ENCODE measurements around the gene PRKAR1B.

Gene PRKAR1B

DNA sequence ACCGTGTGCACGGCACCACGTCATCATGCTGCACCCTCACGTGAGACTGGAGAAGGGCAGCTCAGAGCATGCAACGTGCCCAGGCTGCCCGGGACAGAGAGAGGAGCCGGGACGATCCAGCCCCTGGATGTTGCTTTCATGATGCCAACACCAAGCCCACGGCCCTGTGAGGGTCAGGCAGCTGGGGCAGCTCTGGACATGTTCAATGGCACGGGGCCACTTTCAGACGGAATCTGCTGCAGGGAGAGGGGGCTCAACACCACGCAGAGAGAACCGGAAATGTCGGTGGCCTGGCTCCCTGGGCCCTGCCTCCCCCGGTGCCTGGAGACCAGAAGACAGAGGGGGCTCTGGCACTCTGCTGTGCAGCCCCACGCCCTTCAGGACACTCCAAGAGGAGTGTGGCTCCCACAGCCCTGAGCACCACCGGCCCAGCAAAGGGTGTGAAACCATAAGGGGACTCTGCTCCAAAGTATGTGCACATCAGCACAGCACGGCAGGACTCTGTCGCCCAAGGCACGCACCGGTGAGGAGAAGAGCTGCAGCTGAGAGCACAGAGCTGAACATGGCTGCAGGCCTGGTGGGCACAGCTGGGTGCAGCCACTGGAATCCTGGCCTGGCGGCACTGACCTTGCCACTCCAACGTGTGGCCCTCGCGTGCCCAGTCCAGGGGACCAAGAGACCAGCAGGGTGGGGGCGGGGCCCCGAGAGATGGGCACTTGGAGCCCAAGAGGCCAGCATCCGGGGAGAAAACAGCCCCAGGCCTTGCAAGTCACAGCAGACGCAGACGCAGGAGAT lies 137.1 kb downstream of the PRKAR1B start:
- DNase-seq (ENCODE audit: low read depth in 2 of 2) = no peak

DNA sequence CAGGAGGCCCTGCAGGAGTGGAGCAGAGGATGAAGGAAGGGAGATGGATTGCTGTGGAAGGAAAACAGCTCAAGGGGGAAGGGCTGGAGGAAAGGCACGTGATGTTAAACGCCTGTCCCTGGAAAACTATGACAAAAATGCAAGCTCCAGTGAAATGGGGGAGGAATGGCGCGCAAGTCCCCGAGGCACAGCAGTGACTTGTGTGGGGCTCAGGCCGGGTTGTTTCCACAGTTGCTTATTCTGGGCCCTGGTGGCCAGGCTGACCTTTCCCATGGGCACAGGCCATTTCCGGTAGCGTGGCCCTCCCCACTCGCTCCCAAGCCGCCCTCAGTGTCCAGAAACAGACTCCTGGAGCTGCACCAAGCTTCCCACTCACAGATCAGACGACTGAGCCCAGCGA lies 139.3 kb downstream of the PRKAR1B start:
- no peak for DNase-seq (ENCODE audit: low read depth in 2 of 2)

DNA sequence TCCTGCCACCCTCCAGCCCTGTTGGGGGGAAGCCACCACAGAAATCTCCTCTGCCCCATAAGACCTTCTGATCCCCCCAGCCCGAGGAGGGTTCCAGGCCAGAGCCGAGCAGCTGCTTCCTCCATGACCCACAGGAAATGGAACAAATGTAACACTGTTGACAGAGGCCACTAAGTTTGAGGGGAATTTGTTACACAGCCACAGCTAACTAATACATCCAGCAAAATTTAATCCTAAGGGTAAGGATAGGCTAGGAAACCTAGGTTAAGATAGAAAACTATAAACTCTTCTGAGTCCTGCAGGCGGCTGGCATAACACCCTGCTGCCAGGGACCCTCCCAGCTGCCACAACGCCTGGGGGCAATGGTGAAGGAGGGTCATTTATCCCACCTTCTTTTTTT lies 140.6 kb downstream of the PRKAR1B start:
- no peak for DNase-seq (ENCODE audit: low read depth in 2 of 2)

DNA sequence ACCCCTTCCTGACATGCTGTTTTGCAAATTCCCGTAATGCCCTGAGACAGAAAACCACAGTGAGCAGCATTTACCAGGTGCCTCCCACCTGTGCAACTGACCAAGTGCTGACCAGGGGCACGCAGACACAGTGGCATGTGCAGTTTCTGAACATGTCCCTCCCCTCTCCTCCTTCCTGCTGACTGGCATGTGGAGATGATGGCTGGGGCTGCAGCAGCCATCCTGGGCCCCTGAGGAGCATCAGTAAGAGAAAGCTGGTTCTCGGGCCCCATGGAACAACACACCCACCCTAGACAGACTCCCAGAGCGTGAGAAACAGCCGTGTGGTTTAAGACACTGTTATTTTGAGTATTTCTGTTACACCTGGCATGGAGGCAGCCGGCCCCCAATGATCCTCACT lies 141.2 kb downstream of the PRKAR1B start:
- DNase-seq (ENCODE audit: low read depth in 2 of 2) = no peak

DNA sequence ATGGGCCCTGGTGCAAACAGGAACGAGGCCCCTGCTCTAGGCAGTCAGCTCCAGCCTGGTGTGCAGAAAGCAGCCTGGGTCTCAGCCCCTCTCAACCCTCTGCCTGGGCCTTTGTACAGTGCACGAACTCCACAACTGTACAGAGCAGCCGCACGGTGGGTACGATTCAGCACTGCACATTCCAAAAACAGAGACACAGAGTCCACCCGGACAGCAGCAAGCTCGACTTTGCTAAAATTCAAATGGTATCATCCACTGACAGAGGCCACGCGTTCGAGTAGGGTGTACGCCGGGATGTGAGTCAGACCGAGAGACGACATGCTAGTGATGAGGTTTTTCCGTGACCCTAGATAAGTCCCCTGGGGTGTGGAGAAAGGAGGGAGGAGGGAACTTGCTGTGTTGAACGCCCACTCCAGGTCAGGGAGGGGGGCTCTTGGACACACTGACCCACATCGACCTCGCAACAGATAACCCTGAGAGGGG lies 141.8 kb downstream of the PRKAR1B start:
- peak in 1 of 2 donors; percentile 19 for DNase-seq (ENCODE audit: low read depth in 2 of 2)

DNA sequence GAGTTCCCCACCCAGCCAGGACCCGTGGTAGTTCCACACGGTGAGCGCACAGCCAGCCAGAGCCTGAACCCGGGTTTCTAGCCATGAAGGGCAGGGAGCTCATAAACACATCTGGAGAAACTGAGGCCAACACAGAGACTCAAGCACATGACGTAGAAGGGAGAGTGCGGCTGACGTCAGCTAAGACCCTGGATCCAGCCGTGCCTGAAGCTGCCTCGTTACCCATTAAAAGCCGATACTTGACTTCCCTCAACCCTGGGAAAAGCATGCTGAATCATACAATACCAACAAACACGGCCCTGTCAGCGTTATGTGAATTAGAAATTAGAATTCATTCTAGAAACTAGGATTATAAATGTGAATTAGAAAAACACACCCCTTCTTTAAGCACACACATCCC lies 142.3 kb downstream of the PRKAR1B start:
- DNase-seq (ENCODE audit: low read depth in 2 of 2) = no peak

DNA sequence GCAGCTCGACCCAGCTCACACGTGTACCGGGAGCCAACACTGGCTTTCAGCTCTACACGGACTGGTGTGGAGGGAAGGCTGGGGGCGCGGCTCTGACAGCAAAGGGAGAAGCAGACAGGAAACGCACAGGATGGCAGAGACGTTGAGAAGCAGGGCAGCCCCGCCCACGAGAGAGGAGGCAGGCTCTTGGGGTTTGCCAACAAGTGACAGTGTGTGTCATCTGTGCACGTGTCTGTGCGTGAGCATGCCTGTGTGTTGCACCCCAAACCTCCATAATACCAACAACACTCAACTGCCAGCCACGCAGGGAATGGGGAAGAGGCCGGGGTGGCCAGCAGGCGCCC lies 143.0 kb downstream of the PRKAR1B start:
- peak; percentile 69 to 79 for DNase-seq (ENCODE audit: low read depth in 2 of 2)

DNA sequence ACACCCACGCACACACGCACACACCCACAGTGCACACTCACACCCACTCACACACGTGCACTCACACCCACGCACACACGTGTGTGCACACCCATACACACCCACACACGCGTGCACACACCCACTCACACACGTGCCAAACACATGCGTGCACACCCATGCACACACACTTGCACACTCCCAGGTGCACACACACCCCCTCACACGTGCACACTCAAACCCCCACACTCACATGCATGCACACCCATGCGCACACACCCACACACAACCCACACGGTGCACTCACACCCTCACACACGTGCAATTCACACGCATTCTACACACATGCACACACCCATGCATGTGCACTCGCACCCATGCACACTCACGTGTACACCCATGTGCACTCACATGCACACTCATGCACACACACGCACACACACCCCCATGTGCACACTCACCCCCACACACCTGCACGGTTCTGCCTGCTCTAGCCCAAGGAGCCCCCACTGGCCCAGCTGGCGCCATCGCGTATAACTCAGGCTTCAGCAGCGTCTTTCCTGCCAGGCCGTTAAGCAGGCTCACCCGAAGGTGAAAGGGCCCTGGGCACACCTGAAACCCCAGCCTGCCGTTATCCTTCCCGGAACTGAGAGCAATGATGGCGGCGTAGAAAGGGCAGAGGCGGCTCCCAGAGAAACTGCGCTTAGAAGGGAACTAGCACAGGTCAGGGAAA lies 143.5 kb downstream of the PRKAR1B start:
- DNase-seq (ENCODE audit: low read depth in 2 of 2) = no peak

DNA sequence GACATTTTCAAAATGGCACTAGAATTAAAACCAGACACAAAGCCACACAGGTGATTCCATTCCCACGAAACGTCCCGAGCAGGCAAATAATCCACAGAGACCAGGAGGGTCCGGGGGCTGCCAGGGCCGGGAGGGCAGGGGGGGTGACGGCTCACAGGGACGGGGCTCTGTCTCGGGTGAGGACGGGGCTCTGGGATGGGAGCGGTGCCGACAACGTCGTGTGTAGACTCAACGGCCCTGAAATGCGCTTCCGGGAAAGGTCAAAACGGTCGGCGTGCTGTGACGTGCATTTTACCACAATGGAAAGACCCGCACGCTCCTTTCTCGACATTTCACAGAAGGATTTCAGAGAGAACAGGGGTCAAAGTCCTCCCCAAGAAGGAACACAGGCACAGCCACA lies 144.2 kb downstream of the PRKAR1B start:
- no peak for DNase-seq (ENCODE audit: low read depth in 2 of 2)

DNA sequence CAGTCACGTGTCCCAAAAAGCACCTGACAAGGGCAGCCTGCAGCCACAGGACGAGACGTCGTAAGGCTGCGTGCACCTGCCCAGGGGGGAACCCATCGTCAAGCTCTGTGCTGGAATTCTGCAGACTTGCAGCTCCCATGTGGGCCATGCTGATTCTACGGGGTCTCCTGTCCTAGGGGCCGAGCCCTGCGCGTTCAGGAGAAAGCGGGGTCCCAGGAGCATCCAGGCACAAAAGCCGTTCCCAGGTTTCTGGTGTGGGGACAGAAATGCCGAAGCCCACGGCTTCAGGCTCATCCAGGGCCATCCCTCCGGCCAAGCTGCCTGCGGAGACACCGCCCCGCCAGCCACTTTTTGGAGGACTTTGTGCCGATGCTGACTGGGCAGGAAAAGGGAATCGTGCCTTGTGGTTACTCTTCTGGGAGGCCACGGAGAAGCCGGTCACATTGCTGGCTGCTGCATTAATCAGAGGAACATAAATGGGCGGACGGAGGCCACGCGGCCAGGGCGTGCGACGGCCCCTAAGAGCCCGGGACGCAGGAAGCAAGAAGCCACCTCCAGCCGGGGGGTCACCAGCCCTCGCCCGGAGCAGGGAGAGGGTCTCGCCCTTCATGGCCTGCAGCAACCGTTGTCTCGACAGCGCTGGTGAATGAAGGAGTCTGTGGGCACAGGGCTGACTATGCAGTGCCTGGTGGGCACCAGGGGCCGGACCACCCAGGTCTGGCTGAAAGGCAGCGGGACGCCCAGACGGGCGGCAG lies 144.8 kb downstream of the PRKAR1B start:
- no peak for DNase-seq (ENCODE audit: low read depth in 2 of 2)

DNA sequence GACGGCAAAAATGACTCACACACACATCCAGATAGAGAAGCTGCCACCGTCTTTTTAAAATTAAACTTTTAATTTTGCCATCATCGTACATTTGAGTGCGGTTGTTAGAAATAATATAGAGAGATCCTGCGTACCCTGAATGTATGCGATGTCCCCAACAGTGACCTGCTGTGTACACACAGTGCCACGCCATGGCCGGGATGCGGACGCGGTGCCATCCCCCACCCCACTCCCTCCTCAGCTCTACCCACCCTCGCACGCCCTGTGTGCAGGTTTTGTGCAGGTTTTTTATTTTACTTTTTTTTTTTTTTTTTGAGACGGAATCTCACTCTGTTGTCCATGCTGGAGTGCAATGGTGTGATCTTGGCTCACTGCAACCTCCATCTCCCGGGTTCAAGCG lies 148.7 kb downstream of the PRKAR1B start:
- no peak for DNase-seq (ENCODE audit: low read depth in 2 of 2)

DNA sequence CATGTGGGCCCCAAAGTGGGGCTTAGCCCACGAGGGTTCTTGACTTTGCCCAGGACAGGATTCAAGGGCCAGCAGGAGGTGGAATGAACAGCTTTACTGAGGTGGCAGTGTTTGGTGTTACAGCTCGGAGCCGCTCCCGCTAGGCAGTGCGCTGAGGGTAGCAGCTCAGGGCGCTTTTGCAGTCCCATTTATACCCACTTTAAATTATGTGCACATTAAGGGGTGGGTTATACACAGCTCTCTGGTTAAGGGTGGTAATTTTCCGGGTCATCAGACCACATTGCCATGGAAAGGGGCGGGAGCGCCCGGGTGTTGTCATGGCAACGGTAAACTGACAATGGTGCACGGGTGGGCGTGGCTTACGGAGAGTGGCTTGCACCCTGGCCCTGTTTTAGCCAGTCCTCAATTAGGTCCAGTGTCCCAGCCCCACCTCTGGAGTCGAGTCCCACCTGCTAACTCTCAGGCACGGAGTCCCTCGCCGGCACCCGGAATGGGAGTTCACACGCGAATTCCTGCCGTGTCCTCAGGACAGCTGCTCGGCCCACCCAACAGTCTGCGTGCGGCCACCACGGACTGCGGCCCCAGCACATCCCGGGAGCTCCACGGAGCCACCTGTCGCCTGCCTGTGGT lies 149.2 kb downstream of the PRKAR1B start:
- no peak for DNase-seq (ENCODE audit: low read depth in 2 of 2)

DNA sequence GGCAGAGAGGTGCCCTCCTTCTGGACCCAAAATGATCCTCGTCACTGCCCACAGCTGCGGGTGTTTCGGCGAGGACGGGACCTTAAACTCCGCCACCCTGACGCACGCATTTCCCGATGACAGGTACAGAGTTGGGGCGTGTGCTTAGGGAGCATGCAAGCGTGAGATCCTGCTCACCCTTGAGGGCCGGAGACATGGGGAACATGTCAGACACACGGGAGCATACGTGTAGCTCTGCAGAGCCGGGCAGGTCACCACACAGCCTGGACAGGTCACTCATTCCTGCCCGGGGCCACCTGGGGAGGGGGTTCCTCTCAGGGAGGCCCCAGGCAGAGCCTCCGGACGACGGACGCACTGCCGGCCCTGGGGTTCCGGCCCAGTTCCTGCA lies 149.8 kb downstream of the PRKAR1B start:
- no peak for DNase-seq (ENCODE audit: low read depth in 2 of 2)

DNA sequence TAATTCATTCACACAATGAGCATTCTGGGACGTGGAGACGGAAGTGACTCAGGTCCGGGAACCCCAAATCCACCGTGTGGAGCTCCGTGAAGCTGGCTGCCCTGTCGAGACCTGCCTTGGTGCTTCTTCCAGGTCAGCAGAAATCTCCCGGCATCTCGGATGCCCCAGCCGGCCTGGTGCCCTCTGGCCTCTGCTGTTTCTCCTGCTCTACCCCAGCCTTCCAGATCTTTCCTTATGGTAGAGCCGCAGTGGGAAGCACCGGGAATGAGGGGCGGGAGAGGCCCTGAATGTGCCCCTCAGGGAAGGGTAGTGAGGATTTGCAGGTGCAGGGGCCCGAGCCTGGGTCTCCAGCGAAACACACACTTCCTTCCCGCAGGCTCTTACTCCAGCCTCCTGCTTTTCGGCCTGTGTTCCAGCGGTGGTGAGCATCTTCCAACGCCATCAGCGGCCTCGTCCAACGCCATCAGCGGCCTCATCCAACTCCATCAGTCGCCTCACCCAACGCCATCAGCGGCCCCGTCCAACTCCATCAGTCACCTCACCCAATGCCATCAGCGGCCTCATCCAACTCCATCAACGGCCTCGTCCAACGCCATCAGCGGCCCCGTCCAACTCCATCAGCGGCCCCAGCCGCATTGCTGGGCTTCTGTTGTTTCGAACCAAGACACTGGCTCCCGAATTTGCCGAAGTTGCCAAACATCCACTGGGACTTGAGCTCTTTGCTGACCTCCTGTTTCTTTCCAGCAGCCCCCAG lies 150.4 kb downstream of the PRKAR1B start:
- no peak for DNase-seq (ENCODE audit: low read depth in 2 of 2)

DNA sequence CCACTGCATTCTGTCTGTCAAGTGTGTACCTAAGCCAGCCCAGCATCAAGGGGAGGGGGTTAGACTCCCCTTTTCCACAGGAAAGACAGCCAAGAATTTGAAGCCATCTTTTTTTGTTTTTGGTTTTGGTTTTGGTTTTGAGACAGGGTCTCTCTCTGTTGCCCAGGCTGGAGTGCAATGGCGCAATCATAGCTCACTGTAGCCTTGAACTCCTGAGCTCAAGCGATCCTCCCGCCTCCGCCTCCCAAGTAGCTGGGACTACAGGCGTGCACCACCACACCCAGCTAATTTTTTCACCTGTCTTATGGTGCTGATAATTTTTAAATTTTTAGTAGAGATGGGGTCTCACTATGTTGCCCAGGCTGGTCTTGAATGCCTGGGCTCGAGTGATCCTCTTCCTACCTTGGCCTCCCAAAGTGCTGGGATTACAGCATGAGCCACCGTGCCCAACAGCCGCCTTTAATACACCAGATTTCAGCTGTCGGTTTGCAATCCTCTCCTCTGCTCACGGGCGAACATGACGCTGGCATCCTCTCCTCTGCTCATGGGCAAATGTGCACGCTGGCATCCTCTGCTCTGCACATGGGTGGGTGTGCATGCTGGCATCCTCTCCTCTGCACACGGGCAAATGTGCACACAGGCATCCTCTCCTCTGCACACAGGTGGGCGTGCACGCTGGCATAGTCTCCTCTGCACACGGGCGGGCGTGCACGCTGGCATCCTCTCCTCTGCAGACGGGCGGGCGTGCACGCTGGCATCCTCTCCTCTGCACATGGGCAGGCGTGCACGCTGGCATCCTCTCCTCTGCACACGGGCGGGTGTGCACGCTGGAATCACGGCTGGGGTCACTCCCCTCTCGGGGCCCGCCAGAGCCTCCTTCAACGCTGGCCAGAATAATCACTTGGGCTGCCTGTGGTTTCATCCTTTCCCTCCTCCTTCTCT lies 151.4 kb downstream of the PRKAR1B start:
- no peak for DNase-seq (ENCODE audit: low read depth in 2 of 2)

DNA sequence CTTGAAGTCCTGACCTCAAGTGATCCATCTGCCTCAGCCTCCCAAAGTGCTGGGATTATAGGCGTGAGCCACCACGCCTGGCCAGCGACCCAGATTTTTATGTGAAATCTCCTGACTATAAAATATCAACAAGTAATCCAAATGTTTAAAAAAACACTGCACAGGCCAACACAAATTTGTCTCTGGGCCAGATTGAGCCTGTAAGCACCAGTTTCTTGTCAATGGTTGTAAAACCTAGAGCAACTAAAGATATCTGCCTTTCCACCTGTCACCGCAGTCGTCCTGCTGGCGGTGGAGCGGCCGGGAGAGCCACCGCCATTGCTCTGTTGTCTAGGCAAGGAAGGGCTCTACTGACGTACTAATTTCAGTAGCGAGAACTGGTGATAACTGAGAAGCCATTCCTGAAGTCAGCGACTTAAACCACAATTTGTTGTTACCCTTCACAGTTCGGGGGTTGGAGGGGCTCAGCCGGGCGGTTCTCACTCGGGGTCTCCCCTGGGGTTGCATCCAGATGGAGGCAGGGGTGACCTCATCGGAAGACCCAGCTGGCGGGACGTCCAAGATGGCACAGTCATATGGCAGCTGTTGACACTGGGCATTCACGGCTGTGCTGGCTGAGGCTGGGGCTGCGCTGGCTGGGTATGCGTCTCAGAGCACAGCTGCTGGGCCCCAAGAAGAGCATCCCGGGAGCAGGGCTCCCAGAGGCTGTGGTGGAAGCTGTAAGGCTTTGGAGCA lies 152.3 kb downstream of the PRKAR1B start:
- no peak for DNase-seq (ENCODE audit: low read depth in 2 of 2)

DNA sequence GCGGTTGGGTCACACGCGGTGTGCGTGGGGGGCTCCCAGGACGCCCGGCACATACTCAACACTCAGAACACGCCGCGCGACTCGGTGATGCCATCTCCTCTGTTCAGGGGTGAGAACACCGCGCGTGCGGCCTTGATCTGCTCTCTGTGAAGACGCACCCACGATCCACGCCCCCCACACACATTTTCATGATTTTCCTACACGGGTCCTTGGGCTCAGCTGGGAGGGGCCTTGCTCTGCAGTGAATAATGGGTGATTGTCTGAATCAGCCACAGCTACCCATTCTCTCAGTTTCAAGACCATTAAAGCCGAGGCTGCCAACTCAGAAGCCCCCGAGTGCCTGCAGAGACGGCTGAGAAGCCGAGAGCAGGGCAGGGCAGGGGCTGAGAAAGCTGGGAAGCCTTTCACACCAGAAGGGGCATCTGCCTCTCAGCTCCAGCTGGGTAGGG lies 153.1 kb downstream of the PRKAR1B start:
- DNase-seq (ENCODE audit: low read depth in 2 of 2) = no peak

DNA sequence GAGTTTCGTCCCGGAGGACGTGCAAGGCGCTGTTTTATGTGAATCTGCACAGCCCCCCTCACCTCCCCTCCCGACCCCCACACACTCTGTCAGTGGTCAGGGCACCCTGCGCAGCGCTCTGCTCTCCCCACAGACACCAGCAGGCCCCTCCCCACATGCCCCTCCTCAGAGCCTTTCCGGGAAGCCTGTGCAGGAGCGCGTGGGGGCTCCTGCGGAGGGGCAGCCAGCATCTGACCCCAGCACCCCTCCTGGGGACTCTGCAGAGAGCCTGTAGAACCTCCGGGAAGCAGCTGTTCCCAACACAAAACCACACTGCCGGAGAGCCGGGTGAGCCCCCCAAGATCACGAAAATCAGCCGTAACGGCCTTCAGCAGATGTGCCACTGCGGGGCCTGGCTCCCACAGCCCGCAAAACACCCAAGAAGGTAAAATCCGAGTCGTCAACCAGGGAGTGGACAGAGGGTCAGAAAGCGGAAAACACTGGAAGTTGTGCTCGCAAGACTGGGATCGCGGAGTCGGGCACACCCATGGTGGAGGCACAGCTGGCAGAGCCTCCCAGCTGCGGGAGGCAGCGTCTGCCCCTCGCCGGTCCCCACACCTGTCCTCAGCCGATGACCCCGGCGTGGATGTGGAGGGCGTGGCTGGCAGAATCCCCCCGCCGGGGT lies 153.7 kb downstream of the PRKAR1B start:
- DNase-seq (ENCODE audit: low read depth in 2 of 2) = no peak

All from stimulated activated CD8-positive, alpha-beta memory T cell treated with anti-CD3 and anti-CD28 coated beads, Interleukin-2, amount 100 ng/mL, for 1 hour (primary cell).